Activated CD8-positive, alpha-beta memory T cell treated with anti-CD3 and anti-CD28 coated beads, Interleukin-2, amount 50 U/mL, for 24 hours (primary cell): ENCODE measurements around the gene INSIG1.

Source experiments
- DNase-seq: peaks from one replicate; pipeline ENCODE4 v3.0.0-alpha.2; 2020; ENCODE audit errors: extremely low read depth

Gene INSIG1

DNA sequence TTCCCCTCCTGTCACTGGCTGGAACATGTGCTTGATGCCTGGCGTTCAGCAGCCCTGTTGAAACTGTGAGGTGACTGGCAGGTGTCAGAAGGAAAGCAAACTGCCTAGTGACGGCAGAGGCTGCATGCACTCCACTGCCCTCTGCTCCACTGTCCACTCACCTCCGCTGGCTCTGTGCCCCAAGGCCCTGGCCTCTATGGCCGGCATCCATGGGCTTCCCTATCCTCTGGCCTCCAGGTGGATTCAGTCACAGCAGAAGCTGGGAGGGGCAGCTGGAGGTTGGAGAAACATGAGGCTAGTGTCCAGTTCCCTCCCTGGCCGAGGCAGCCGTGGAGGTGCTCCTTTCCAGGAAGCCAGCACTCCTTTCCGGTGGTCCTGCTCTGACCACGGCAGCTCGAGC lies 31.2 kb upstream of the INSIG1 start:
- DNase-seq = no peak

DNA sequence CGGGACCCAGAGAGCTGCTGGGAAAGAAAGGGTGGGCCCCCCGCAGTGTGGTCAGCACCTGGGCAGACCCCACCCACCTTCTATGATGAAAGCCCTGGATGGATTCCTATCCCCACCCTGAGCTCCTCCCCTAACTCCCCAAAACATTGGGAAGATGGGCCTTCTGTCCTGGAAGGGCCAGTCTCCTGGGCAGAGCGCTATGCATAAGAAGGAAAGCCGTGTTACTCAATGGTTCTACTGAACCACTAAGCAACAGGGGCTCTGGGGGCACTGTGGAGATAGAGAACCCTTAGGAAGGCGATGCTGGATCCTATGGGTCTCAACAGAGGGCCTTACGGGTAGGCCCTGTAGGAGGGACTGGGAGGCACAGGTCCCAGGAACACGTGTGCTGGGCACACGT lies 30.7 kb upstream of the INSIG1 start:
- DNase-seq = no peak

DNA sequence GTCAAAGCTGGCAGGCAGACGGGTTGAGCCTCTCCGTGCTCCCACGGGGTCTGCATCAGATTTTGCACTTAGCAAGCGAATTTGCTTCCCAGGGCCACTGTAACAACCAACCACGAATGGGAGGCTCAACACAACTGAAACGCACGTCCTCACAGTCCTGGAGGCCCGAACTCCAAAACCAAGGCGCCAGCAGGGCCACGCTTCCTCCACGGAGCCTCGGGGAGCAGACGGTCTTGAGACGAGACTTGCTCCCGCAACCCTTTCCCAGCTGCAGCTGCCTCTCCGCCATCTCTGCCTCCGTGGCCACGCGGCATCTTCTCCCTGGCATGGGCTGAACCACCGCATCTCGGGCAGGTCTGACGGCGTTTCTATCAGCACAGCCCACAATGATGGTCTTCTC lies 30.2 kb upstream of the INSIG1 start:
- no peak for DNase-seq

- DNase-seq = no peak
Measured at GRCh38 chr7:155268211-155268610, 29.5 kb upstream of the INSIG1 start.

DNA sequence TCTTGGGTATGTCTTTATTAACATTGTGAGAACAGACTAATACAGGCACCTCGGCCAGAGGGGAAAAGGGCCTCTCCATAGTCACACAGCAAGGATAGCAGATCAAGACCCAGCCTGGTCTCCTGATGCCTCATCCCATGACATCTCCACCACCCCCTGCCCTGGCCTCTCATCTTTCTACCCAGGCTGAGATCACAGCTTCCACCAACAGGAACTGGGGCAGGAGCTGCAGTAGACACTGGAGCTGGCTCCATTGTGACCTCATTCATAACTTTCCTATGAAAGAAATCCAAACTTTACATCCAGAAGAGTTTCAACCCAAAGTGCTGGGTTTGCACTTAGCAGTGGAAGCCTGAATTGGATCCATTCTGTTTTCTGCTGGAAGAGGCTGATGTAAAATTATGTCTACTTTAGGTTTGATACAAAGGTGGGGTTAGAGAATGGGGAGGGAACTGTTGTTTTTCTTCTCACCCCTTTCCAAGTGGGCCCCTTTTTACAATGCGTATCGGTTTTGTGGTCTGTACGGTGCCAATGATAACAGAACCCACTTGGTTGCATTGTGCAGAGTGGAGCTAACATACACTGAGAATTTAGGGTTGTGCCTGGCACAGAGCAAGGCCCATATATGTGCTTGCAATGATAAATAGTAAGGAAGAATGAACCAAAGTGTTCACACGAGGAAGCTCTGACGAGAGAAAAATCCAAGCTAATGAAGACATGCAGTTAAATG lies 28.6 kb upstream of the INSIG1 start:
- DNase-seq = no peak

DNA sequence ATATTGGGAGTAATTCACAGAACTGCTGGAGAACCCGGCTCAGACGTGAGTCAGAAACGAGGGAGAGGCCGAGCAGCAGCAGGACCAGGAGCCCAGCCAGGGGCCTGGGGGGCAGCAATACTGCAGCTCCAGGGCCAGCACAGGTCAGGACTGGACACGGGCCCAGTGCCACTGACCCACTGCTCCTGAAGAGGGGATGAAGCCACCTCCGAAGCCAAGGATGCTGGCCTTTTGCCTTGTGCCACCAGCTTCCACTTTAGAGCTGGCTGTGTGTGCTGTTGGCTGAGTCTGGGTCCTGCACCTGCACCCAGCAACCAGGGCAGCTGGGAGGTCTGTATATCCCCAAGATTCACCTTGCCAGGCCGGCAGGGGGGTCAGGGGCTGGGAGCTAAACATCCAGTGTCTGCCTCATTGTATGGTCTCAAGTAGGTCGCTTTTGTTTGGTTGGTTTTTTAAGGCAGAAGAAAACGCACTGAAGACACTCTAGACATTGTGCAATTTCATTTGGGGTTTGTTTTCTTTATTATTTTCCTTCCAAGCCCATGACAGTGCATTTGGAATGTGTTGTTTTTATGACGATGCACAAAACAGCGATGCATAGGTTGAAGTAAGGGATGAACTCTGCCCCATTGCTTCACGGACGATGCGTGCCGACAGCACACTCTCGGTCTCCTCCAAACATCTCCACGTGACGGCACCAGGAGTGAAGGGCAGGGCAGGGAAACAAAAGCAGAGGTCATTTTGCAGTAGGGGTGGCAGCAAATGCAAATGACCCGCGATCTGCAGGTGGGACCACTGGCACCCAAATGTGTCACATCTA lies 27.7 kb upstream of the INSIG1 start:
- no peak for DNase-seq

DNA sequence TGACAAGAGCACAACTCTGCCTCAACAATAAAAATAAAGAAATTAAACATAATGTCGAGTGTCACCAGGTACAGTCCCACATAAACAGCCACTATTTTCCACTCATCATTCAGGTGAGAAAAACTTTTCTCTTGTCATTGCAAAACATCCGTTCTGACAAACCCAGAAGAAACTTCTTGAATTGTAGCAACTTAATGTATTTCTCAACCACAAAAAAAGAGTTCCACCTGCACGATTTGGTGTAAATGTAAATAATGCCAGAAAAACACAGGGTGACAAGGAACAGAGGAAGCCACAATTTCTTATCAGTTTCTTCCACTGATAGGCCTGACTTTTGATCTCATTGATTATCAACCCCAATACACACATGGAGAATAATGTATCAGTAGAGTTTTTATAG lies 26.8 kb upstream of the INSIG1 start:
- DNase-seq = no peak

GRCh38 chr7:155274633-155275355 lies 22.9 kb upstream of the INSIG1 start:
- no peak for DNase-seq

DNA sequence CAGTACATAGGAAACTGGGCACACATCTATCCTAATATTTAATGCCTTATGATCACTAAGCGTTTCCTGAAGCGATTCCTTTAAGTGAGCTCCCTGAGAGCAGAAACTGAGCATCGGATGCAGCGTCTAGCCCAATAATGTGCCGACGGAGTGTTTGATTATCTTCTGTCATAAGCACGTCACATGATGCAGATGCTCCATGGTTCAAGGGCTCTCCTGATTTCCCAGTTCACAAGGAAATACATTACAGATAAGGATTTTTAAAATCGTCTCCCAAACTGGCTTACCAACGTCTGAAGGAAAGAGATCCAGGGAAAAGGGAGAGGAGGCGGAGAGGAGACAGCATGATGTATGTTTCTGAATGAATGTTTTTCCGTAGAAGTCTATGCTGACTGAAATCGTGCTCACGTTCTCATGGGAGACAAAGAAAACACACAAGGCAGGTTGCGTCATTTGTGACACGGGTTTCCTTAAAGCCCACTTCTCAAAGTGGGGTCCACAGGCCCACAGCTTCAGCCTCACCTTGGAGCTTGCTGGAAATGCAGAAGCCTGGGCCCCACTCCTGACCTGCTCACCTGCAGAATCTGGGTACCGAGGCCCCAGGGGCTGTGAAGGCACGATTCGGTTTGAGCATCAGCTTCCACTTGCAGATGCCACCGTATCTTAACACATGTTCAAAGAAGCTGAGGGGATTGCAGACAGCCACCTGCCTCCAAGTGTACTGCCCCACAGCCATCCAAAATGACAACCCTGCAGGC lies 21.5 kb upstream of the INSIG1 start:
- DNase-seq = no peak

GRCh38 chr7:155276800-155277375 lies 20.8 kb upstream of the INSIG1 start:
- no peak for DNase-seq

- no peak for DNase-seq
Measured at GRCh38 chr7:155277385-155277994, 20.2 kb upstream of the INSIG1 start.

DNA sequence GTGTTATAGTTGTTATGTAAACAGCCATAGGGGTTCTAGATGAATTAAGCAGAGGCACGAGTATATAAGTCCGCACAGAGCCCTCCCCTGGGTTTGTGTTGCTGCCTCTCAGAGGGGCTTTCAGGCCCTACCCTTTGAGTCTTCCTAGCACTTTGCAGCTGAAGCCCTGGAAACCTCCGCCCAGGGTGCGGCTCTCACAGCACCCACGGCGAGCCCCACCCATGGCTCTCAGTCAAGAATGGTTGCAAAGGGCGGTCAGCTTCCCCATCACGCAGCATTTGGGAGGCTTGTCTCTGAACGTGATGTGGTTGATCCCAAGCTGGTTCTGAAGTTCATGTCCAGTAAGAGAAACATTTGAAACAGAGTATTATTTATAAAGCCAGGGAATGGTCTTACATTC lies 18.8 kb upstream of the INSIG1 start:
- no peak for DNase-seq

- DNase-seq = no peak
Measured at GRCh38 chr7:155279787-155280445, 17.8 kb upstream of the INSIG1 start.

- DNase-seq = no peak
Measured at GRCh38 chr7:155280446-155281397, 17.0 kb upstream of the INSIG1 start.

DNA sequence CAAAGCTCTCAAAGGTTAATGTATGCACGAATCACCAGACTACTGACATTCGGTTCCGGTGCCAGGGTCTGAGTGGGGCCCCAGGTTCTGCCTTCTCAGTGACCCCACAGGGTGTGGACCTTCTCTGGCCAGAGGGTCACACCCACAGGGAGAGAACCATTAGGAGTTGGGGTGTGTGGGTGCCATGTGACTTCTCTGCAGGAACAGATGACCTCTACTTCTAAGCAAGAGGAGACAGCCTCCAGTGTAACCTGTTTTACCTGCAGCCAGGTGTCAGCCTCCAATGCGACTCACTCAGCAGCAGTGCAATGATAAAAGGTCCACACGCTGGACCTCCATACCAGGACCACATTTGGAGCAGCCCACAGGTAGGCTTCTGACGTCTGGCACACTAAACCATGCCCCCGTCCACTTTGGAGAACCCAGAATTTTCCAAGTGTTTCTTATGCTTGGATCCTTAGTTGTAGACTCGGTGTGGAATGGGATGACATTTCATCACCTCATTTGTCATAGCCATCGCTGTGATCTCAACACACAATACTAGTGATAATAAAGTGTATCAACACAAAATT lies 16.2 kb upstream of the INSIG1 start:
- no peak for DNase-seq

- DNase-seq = no peak
Measured at GRCh38 chr7:155282671-155283070, 15.0 kb upstream of the INSIG1 start.

GRCh38 chr7:155283565-155284194 lies 14.0 kb upstream of the INSIG1 start:
- DNase-seq = no peak

- no peak for DNase-seq
Measured at GRCh38 chr7:155284496-155285274, 13.0 kb upstream of the INSIG1 start.
